ENCODE measurements around the gene TANC1.

GRCh38 chr2:159028776-159029175 is 60.3 kb downstream of the TANC1 start:
- TF ChIP-seq CTCF (IDR thresholded peaks at IDR 0.05) (no peak), POLR2A (IDR thresholded peaks at IDR 0.05) (no peak)

All from transverse colon (tissue), 3 donors.